AG04449 (cell line): ENCODE data around the gene GPR107.

Source experiments
- CTCF ChIA-PET: fragments of 350-600 bp; formaldehyde crosslinking; extraction: SDS; loops from one replicate; lab custom pipeline; 2021; ENCODE audit warnings: antibody characterized with exemption; lab: Yijun Ruan, JAX
- POLR2A ChIA-PET: fragments of 400-600, 350-600 bp; formaldehyde crosslinking; extraction: SDS; loops from one replicate; lab custom pipeline; 2020; ENCODE audit warnings: antibody characterized with exemption, inconsistent platforms; lab: Yijun Ruan, JAX
- DNase-seq: peaks from one replicate; pipeline ENCODE4 v3.0.0-alpha.2; 2010; ENCODE audit warnings: low read depth, low spot score
- H3K4me3 ChIP-seq: 2 replicates; pipeline ENCODE4 v1.5.1; 2011; ENCODE audit warnings: low read depth, mild to moderate bottlenecking, control low read depth, low read length
- CTCF ChIP-seq: IDR thresholded peaks from one replicate; pipeline ENCODE4 v1.5.1; 2011; ENCODE audit warnings: mild to moderate bottlenecking, moderate library complexity, low read length, control low read depth, inconsistent platforms; ENCODE audit not compliant: insufficient read depth; ENCODE audit errors: missing control alignments

GPR107 gene

GRCh38 chr9:130112538-130113151 is 58.9 kb downstream of the GPR107 start:
- DNase-seq = no peak
- no peak overlapping the region for H3K4me3 ChIP-seq
- no peak for TF ChIP-seq CTCF
- POLR2A ChIA-PET = no interaction called here
- CTCF ChIA-PET = interaction anchor here (21.0 kb wide), 1 partner anchor 129 kb away, joined by 384 read pairs; no protein-coding TSS in a partner anchor

- ChIA-PET POLR2A (no interaction called here), CTCF (interaction anchor here (0.5 to 21.0 kb wide), 2 partner anchors 127 to 457 kb away, joined by 3 to 384 read pairs; no protein-coding TSS in a partner anchor)
- no peak overlapping the region for H3K4me3 ChIP-seq
- TF ChIP-seq CTCF = no peak
- DNase-seq = no peak
Observed at GRCh38 chr9:130114741-130115140, 61.0 kb downstream of the GPR107 start.

- ChIA-PET POLR2A (interaction anchor here (0.6 kb wide), 1 partner anchor 115 kb away, joined by 3 read pairs; no protein-coding TSS in a partner anchor), CTCF (interaction anchor here (0.8 to 21.0 kb wide), 5 partner anchors 9 to 244 kb away, joined by 3 to 384 read pairs (median 4); no protein-coding TSS in a partner anchor)
- no peak for DNase-seq
- no peak for TF ChIP-seq CTCF
- no peak overlapping the region for H3K4me3 ChIP-seq
Observed at GRCh38 chr9:130116346-130116745, 62.6 kb downstream of the GPR107 start.

- no peak overlapping the region for H3K4me3 ChIP-seq
- CTCF ChIA-PET = interaction anchor here (1.1 to 21.0 kb wide), 3 partner anchors 10 to 225 kb away, joined by 3 to 384 read pairs (median 59); no protein-coding TSS in a partner anchor
Observed at GRCh38 chr9:130117376-130117775, 63.7 kb downstream of the GPR107 start.

GRCh38 chr9:130117816-130118632 is 64.3 kb downstream of the GPR107 start:
- ChIA-PET POLR2A (interaction anchor here (0.6 to 0.9 kb wide), 2 partner anchors 56 to 124 kb away, joined by 3 to 4 read pairs; no protein-coding TSS in a partner anchor), CTCF (interaction anchor here (0.5 to 21.0 kb wide), 7 partner anchors 10 to 233 kb away, joined by 3 to 384 read pairs (median 4); no protein-coding TSS in a partner anchor)

More at GRCh38 chr9:130117376-130117775, 63.7 kb downstream of the GPR107 start:
- no peak for DNase-seq
- TF ChIP-seq CTCF = no peak
- POLR2A ChIA-PET = interaction anchor here (0.6 to 0.9 kb wide), 2 partner anchors 56 to 125 kb away, joined by 3 to 4 read pairs; no protein-coding TSS in a partner anchor

More at GRCh38 chr9:130117816-130118632, 64.3 kb downstream of the GPR107 start:
- TF ChIP-seq CTCF = no peak
- no peak for DNase-seq
- no peak overlapping the region for H3K4me3 ChIP-seq
